ENCODE results near the gene KRTAP22-2.

KRTAP22-2 gene

GRCh38 chr21:30590297-30590696 lies at the start of gene KRTAP22-2:
TSS of gene KRTAP22-2 (minus strand) at chr21:30590397.
- DNase-seq (ENCODE audit: low read depth in 3 of 3, low spot score in 1 of 3), result no peak

GRCh38 chr21:30638686-30639085 lies 48.5 kb upstream of the KRTAP22-2 start:
- no peak for DNase-seq (ENCODE audit: low read depth in 3 of 3, low spot score in 1 of 3)

- no peak for DNase-seq (ENCODE audit: low read depth in 3 of 3, low spot score in 1 of 3)
These were observed 44.7 kb upstream of the KRTAP22-2 start, which contains the start of gene KRTAP20-2 for GRCh38 chr21:30634906-30635305. TSS of gene KRTAP20-2 (plus strand) at chr21:30635206. CDS start at chr21:30635264, 58 bp downstream.

- DNase-seq (ENCODE audit: low read depth in 3 of 3, low spot score in 1 of 3), result no peak
These were observed 39.0 kb upstream of the KRTAP22-2 start for GRCh38 chr21:30629200-30629599.

GRCh38 chr21:30628109-30628508 lies 37.9 kb upstream of the KRTAP22-2 start:
- DNase-seq (ENCODE audit: low read depth in 3 of 3, low spot score in 1 of 3), result no peak

GRCh38 chr21:30625449-30626165 lies 35.4 kb upstream of the KRTAP22-2 start:
- no peak for DNase-seq (ENCODE audit: low read depth in 3 of 3, low spot score in 1 of 3)

- DNase-seq (ENCODE audit: low read depth in 3 of 3, low spot score in 1 of 3), result no peak
These were observed 33.2 kb upstream of the KRTAP22-2 start for GRCh38 chr21:30623362-30623761.

- no peak for DNase-seq (ENCODE audit: low read depth in 3 of 3, low spot score in 1 of 3)
These were observed 30.3 kb upstream of the KRTAP22-2 start, which contains the start of gene KRTAP20-4 for GRCh38 chr21:30620522-30620921. TSS of gene KRTAP20-4 (plus strand) at chr21:30620627.

GRCh38 chr21:30620080-30620479 lies 29.9 kb upstream of the KRTAP22-2 start:
- DNase-seq (ENCODE audit: low read depth in 3 of 3, low spot score in 1 of 3), result no peak

- DNase-seq (ENCODE audit: low read depth in 3 of 3, low spot score in 1 of 3), result no peak
These were observed 25.9 kb upstream of the KRTAP22-2 start, which contains the start of gene KRTAP20-1 for GRCh38 chr21:30616125-30616524. TSS of gene KRTAP20-1 (plus strand) at chr21:30616425. CDS start at chr21:30616455, 30 bp downstream.

- no peak for DNase-seq (ENCODE audit: low read depth in 3 of 3, low spot score in 1 of 3)
These were observed 25.0 kb upstream of the KRTAP22-2 start for GRCh38 chr21:30615199-30615598.

- DNase-seq (ENCODE audit: low read depth in 3 of 3, low spot score in 1 of 3), result no peak
These were observed 23.6 kb upstream of the KRTAP22-2 start, which contains the start of gene KRTAP6-1 for GRCh38 chr21:30613836-30614235. TSS of gene KRTAP6-1 (minus strand) at chr21:30613930. CDS start at chr21:30613904, 26 bp downstream.

GRCh38 chr21:30612132-30612531 lies 21.9 kb upstream of the KRTAP22-2 start:
- no peak for DNase-seq (ENCODE audit: low read depth in 3 of 3, low spot score in 1 of 3)

GRCh38 chr21:30605968-30606367 lies 15.8 kb upstream of the KRTAP22-2 start:
- DNase-seq (ENCODE audit: low read depth in 3 of 3, low spot score in 1 of 3), result no peak

GRCh38 chr21:30600787-30601186 lies 10.6 kb upstream of the KRTAP22-2 start, which contains the start of gene KRTAP22-1:
TSS of gene KRTAP22-1 (plus strand) at chr21:30601087.
- no peak for DNase-seq (ENCODE audit: low read depth in 3 of 3, low spot score in 1 of 3)

- DNase-seq (ENCODE audit: low read depth in 3 of 3, low spot score in 1 of 3), result no peak
These were observed 8.6 kb upstream of the KRTAP22-2 start, which contains the start of gene KRTAP6-2 for GRCh38 chr21:30598802-30599201. TSS of gene KRTAP6-2 (minus strand) at chr21:30598902. CDS start at chr21:30598874, 28 bp downstream.

GRCh38 chr21:30592140-30592539 lies 1.9 kb upstream of the KRTAP22-2 start, which contains the start of gene KRTAP6-3:
TSS of gene KRTAP6-3 (plus strand) at chr21:30592440. CDS start at chr21:30592446, 6 bp downstream.
- no peak for DNase-seq (ENCODE audit: low read depth in 3 of 3, low spot score in 1 of 3)

GRCh38 chr21:30582870-30583269 lies 7.3 kb downstream of the KRTAP22-2 start:
- no peak for DNase-seq (ENCODE audit: low read depth in 3 of 3, low spot score in 1 of 3)

- DNase-seq (ENCODE audit: low read depth in 3 of 3, low spot score in 1 of 3), result no peak
These were observed 10.1 kb downstream of the KRTAP22-2 start for GRCh38 chr21:30580132-30580531.

- no peak for DNase-seq (ENCODE audit: low read depth in 3 of 3, low spot score in 1 of 3)
These were observed 10.9 kb downstream of the KRTAP22-2 start for GRCh38 chr21:30579346-30579745.

GRCh38 chr21:30577766-30578165 lies 12.4 kb downstream of the KRTAP22-2 start:
- DNase-seq (ENCODE audit: low read depth in 3 of 3, low spot score in 1 of 3), result no peak

GRCh38 chr21:30567617-30568016 lies 22.6 kb downstream of the KRTAP22-2 start:
- no peak for DNase-seq (ENCODE audit: low read depth in 3 of 3, low spot score in 1 of 3)

Measured in stimulated activated CD4-positive, alpha-beta T cell treated with anti-CD3 and anti-CD28 coated beads, TNF-alpha, amount 100 ng/mL, for 1 hour (primary cell).